SU-DHL-6 (cell line): ENCODE measurements around the gene ZFYVE21.

ENCODE experiments used
- EZH2phosphoT487 ChIP-seq: fragments of 200-600 bp; sonication (generic), shearing (Covaris generic); conservative IDR thresholded peaks from 2 replicates; pipeline ENCODE4 v1.6.1; 2018; ENCODE audit warnings: mild to moderate bottlenecking, antibody characterized with exemption, low read length, moderate library complexity, mixed read lengths
- TF ChIP-seq, protein P1 (sequence below): fragments of 200-600 bp; sonication (generic); IDR thresholded peaks from one replicate; pipeline ENCODE4 v1.5.1; 2017; ENCODE audit warnings: antibody characterized with exemption, mild to moderate bottlenecking, low read length, moderate library complexity; ENCODE audit not compliant: insufficient read depth, poor library complexity, severe bottlenecking

DNA sequence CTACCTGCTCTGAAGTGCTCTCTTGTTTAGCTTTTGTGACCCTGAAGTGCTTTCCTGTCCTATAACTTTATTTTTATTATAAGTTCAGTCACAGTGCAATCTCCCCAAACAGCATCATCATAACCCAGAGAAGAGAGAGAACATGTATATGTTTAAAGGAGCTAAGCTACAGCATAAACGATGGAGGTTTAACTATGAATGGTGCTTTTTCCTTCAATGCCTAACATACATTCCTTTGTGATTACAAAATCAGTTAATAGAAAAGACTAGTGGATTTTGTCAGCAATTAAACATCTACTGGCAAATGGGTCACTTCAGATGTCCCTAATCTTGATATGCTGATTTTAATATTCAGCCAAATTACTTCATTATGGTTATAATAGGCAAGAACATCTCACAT lies 46.4 kb downstream of the ZFYVE21 start:
- TF ChIP-seq, protein P1, sequence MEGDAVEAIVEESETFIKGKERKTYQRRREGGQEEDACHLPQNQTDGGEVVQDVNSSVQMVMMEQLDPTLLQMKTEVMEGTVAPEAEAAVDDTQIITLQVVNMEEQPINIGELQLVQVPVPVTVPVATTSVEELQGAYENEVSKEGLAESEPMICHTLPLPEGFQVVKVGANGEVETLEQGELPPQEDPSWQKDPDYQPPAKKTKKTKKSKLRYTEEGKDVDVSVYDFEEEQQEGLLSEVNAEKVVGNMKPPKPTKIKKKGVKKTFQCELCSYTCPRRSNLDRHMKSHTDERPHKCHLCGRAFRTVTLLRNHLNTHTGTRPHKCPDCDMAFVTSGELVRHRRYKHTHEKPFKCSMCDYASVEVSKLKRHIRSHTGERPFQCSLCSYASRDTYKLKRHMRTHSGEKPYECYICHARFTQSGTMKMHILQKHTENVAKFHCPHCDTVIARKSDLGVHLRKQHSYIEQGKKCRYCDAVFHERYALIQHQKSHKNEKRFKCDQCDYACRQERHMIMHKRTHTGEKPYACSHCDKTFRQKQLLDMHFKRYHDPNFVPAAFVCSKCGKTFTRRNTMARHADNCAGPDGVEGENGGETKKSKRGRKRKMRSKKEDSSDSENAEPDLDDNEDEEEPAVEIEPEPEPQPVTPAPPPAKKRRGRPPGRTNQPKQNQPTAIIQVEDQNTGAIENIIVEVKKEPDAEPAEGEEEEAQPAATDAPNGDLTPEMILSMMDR: no peak
- TF ChIP-seq EZH2phosphoT487: no peak
